Endodermal cell (in vitro differentiated cells): Measurements from ENCODE around the gene USP6NL. TPM values are rescaled to one million over a fixed set of nuclear protein-coding genes. Genes with fewer than 3 reads are reported as not detected.
A peak's percentile ranks its signal among the peaks of the same experiment; 100 is the strongest.

ENCODE experiments used
- DNase-seq: peaks from one replicate; pipeline ENCODE4 v3.0.0-alpha.2; 2017
- H3K27ac ChIP-seq: 2 replicates; pipeline ENCODE4 v1.5.1; 2013; ENCODE audit warnings: mild to moderate bottlenecking, low read depth, low read length, moderate library complexity
- H3K27me3 ChIP-seq: 2 replicates; pipeline ENCODE4 v1.6.1; 2013; ENCODE audit warnings: mild to moderate bottlenecking, low read length, moderate library complexity; ENCODE audit not compliant: insufficient read depth, control insufficient read depth, poor library complexity, severe bottlenecking
- H3K36me3 ChIP-seq: 2 replicates; pipeline ENCODE4 v1.7.0; 2013; ENCODE audit warnings: mild to moderate bottlenecking, low read length, moderate library complexity; ENCODE audit not compliant: control insufficient read depth, insufficient read depth
- H3K4me1 ChIP-seq: one replicate; pipeline ENCODE4 v1.7.0; 2013; ENCODE audit warnings: low read length; ENCODE audit not compliant: control insufficient read depth, insufficient read depth
- H3K4me3 ChIP-seq: 2 replicates; pipeline ENCODE4 v1.5.1; 2013; ENCODE audit warnings: mild to moderate bottlenecking, low read length, moderate library complexity
- H3K9ac ChIP-seq: 2 replicates; pipeline ENCODE4 v1.6.1; 2013; ENCODE audit warnings: mild to moderate bottlenecking, low read length, moderate library complexity; ENCODE audit not compliant: poor library complexity, severe bottlenecking; ENCODE audit errors: extremely low read depth
- H3K9me3 ChIP-seq: 2 replicates; pipeline ENCODE4 v1.6.1; 2013; ENCODE audit warnings: mild to moderate bottlenecking, low read length, moderate library complexity; ENCODE audit not compliant: control insufficient read depth
- H3K27ac Mint-ChIP-seq: 2 replicates; pipeline ENCODE4 v1.8.0; 2020; ENCODE audit warnings: mixed read lengths
- H3K27me3 Mint-ChIP-seq: 2 replicates; pipeline ENCODE4 v1.8.0; 2021; ENCODE audit warnings: mild to moderate bottlenecking, mixed read lengths; ENCODE audit not compliant: insufficient read depth
- H3K36me3 Mint-ChIP-seq: 2 replicates; pipeline ENCODE4 v1.8.0; 2020; ENCODE audit warnings: low read depth, mixed read lengths
- H3K4me1 Mint-ChIP-seq: 2 replicates; pipeline ENCODE4 v1.8.0; 2020; ENCODE audit warnings: mixed read lengths
- H3K4me3 Mint-ChIP-seq: 2 replicates; pipeline ENCODE4 v1.8.0; 2020; ENCODE audit warnings: mild to moderate bottlenecking, moderate library complexity, mixed read lengths
- H3K9me3 Mint-ChIP-seq: 2 replicates; pipeline ENCODE4 v1.8.0; 2020; ENCODE audit warnings: mild to moderate bottlenecking, mixed read lengths
- WGBS, 2 experiments: methylation state at CpG; one replicate each; pipeline versions ENCODE4 v1.1.5 to v1.1.7; 2013; ENCODE audit warnings: missing lambda C conversion rate in 2 of 2, mixed read lengths in 1 of 2; ENCODE audit not compliant: insufficient coverage in 1 of 2, insufficient read length in 1 of 2; 5-methylcytosine and 5-hydroxymethylcytosine counted together
- total RNA-seq, 2 donors: library from RNA; stranded (reverse); fragmentation: NEBNext Ultra II Directional in 1 of 2; extraction: Animal tissue kit (Norgen Biotek cat#: 25700) in 1 of 2; gene quantifications; 2 replicates in 1 of 2; 3 replicates in 1 of 2; pipeline ENCODE4 v1.2.1, GENCODE V29; 2021
- TF ChIP-seq, protein P1 (sequence below): fragments of 200-600 bp; sonication (generic); conservative IDR thresholded peaks from 2 replicates; pipeline ENCODE4 v1.5.0; 2021; ENCODE audit warnings: antibody characterized with exemption, mild to moderate bottlenecking

The USP6NL gene
- total RNA-seq, 2 donors from 2014 or later: 20.6 to 22.9 TPM

DNA sequence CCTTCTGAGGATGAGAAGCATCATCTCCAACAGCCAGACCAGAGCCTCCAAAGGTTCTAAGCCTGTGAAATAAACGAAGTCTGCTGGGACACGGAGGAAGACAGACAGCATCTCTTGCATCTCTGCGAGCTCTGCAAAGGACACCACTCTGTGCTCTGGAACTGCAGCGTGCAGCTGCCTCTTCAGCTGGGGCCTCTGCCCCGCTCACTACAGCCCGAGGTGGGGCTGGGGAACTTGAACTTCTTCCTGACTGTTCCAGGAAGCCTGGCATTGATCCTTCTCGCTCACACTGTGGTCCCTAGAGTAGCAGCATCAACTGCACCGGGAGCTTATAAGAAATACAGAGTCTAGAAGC, 163.3 kb downstream of the USP6NL start:
- Mint-ChIP-seq H3K36me3 (no peaks in the 10 kb centered on the region), H3K9me3 (no peaks in the 10 kb centered on the region)

DNA sequence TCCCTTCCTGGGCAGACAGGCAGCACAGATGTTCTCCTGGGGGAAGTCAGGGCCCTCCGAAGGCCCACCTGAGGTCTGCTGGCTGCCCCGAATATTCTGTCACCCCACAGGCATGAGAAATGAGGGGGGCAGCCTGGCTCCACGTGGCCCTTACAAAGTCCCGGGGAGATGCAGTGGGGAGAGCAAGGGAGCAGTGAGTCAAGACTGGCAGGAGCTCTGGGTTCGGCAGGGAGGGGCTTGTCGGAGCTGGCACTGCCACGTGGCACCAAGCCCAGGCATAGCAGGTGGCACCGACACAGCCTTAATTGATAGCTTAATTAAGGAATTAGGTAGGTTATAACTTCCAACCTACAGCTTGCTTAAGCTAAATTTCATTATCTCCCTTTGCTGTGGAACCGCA, 163.9 kb downstream of the USP6NL start:
- no peaks in the 10 kb centered on the region for H3K27me3 ChIP-seq
- no peak for DNase-seq
- Mint-ChIP-seq H3K9me3 (no peaks in the 10 kb centered on the region), H3K36me3 (no peaks in the 10 kb centered on the region), H3K4me1 (no peaks in the 10 kb centered on the region), H3K4me3 (no peak overlapping the region), H3K27me3 (peaks cover 3% of the 10 kb centered on the region), H3K27ac (no peak overlapping the region)
- H3K27ac ChIP-seq: no peak overlapping the region
- no peaks in the 10 kb centered on the region for H3K4me1 ChIP-seq
- no peak overlapping the region for H3K4me3 ChIP-seq
- H3K9me3 ChIP-seq: no peaks in the 10 kb centered on the region
- no peak overlapping the region for H3K9ac ChIP-seq
- no peaks in the 10 kb centered on the region for H3K36me3 ChIP-seq
- 93 to 98% methylated on average over 7 to 9 of the region's 9 CpGs for WGBS, 2 experiments
- TF ChIP-seq, protein P1, sequence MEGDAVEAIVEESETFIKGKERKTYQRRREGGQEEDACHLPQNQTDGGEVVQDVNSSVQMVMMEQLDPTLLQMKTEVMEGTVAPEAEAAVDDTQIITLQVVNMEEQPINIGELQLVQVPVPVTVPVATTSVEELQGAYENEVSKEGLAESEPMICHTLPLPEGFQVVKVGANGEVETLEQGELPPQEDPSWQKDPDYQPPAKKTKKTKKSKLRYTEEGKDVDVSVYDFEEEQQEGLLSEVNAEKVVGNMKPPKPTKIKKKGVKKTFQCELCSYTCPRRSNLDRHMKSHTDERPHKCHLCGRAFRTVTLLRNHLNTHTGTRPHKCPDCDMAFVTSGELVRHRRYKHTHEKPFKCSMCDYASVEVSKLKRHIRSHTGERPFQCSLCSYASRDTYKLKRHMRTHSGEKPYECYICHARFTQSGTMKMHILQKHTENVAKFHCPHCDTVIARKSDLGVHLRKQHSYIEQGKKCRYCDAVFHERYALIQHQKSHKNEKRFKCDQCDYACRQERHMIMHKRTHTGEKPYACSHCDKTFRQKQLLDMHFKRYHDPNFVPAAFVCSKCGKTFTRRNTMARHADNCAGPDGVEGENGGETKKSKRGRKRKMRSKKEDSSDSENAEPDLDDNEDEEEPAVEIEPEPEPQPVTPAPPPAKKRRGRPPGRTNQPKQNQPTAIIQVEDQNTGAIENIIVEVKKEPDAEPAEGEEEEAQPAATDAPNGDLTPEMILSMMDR: no peak

More for the DNA sequence above, 163.3 kb downstream of the USP6NL start:
- WGBS, 2 experiments: 85 to 89% methylated on average over 2 to 8 of the region's 8 CpGs
- Histone ChIP-seq H3K4me1 (no peaks in the 10 kb centered on the region), H3K27ac (no peak overlapping the region), H3K9ac (no peak overlapping the region), H3K36me3 (no peaks in the 10 kb centered on the region), H3K27me3 (no peaks in the 10 kb centered on the region), H3K4me3 (no peak overlapping the region), H3K9me3 (no peaks in the 10 kb centered on the region)
- no peak for DNase-seq
- no peak overlapping the region for H3K27ac Mint-ChIP-seq
- H3K27me3 Mint-ChIP-seq: peaks cover 3% of the 10 kb centered on the region
- no peaks in the 10 kb centered on the region for H3K4me1 Mint-ChIP-seq
- no peak overlapping the region for H3K4me3 Mint-ChIP-seq
- TF ChIP-seq, protein P1: no peak

DNA sequence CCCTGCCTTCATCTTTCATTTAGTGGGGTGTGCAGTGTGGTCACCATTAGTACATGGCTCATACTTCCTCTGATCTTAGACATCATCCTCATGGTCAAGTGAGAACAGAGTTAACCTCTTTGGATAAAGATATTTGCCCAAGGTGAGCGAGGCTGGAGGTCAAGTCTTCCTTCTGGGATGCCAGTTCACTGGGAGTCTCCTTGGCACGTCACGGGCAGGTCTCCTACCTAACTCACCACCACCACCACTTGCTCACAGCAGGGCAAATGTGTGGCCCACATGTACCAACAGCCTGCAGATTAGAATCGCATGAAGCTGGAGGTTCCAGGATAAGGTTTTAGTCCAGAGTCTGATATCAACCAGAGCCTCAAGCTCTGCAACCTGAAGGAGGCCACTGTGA, 164.6 kb downstream of the USP6NL start:
- WGBS, 2 experiments: 93 to 96% methylated on average over 3 to 4 of the region's 4 CpGs
- no peaks in the 10 kb centered on the region for H3K4me1 Mint-ChIP-seq
- peak; percentile 11 for DNase-seq
- H3K36me3 ChIP-seq: no peaks in the 10 kb centered on the region
- no peak overlapping the region for H3K27ac Mint-ChIP-seq
- H3K4me1 ChIP-seq: no peaks in the 10 kb centered on the region
- no peak overlapping the region for H3K4me3 Mint-ChIP-seq
- peaks cover 3% of the 10 kb centered on the region for H3K27me3 Mint-ChIP-seq
- H3K27me3 ChIP-seq: no peaks in the 10 kb centered on the region
- no peak overlapping the region for H3K27ac ChIP-seq
- no peak overlapping the region for H3K4me3 ChIP-seq
- no peaks in the 10 kb centered on the region for H3K9me3 Mint-ChIP-seq
- H3K9ac ChIP-seq: no peak overlapping the region
- no peaks in the 10 kb centered on the region for H3K36me3 Mint-ChIP-seq
- TF ChIP-seq, protein P1: no peak
- no peaks in the 10 kb centered on the region for H3K9me3 ChIP-seq
